ENCODE data around the gene AOPEP. TPM values are rescaled to one million over a fixed set of nuclear protein-coding genes. Genes with fewer than 3 reads are reported as not detected.

AOPEP gene
- total and polyA plus RNA-seq, 2 of the 13 experiments (the other 11 are each of a cell fraction or from before 2014, with no cell fraction given): 22.2 to 41.6 TPM

DNA sequence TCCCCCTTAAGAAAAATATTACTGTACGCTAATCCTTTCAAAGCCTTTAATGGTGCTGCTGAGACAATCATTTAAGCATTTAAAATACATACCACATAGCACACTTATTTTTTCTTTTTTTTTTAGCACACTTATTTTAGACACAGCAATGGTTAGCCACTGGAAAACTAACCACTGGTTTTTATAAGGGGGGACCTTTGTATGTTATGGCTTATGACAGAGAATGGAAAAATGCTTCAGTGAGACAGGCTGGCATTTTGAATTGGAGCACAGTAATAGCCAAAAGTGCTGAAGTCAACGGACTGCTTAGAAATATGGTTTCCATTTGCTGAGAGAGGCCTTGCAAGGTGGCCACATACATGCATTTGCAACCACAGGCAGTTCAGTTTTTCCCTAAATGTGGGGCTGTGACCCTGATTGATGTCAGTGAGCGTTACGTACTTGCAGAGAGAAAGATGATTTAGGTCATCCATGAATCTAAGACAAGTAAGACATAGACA, 28.5 kb downstream of the AOPEP start (continued):
- TF ChIP-seq CBX2 (IDR thresholded peaks at IDR 0.05; ENCODE audit: low read depth, low read length) (no peak), CBX2 (CRISPR knock-in tag; IDR thresholded peaks at IDR 0.05; ENCODE audit: low read depth) (no peak), ZNF878 (CRISPR knock-in tag; IDR thresholded peaks at IDR 0.05) (no peak), FOXO1 (CRISPR knock-in tag; IDR thresholded peaks at IDR 0.05) (no peak), PRPF4 (IDR thresholded peaks at IDR 0.05; ENCODE audit: low read depth, low read length, poor library complexity, severe bottlenecking) (no peak), ZNF282 (IDR thresholded peaks at IDR 0.05; ENCODE audit: partially characterized antibody) (no peak), FOXM1 (CRISPR knock-in tag; IDR thresholded peaks at IDR 0.05) (no peak)
- TF ChIP-seq, protein P1, sequence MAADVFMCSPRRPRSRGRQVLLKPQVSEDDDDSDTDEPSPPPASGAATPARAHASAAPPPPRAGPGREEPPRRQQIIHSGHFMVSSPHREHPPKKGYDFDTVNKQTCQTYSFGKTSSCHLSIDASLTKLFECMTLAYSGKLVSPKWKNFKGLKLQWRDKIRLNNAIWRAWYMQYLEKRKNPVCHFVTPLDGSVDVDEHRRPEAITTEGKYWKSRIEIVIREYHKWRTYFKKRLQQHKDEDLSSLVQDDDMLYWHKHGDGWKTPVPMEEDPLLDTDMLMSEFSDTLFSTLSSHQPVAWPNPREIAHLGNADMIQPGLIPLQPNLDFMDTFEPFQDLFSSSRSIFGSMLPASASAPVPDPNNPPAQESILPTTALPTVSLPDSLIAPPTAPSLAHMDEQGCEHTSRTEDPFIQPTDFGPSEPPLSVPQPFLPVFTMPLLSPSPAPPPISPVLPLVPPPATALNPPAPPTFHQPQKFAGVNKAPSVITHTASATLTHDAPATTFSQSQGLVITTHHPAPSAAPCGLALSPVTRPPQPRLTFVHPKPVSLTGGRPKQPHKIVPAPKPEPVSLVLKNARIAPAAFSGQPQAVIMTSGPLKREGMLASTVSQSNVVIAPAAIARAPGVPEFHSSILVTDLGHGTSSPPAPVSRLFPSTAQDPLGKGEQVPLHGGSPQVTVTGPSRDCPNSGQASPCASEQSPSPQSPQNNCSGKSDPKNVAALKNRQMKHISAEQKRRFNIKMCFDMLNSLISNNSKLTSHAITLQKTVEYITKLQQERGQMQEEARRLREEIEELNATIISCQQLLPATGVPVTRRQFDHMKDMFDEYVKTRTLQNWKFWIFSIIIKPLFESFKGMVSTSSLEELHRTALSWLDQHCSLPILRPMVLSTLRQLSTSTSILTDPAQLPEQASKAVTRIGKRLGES (CRISPR knock-in tag; IDR thresholded peaks at IDR 0.05; ENCODE audit: borderline replicate concordance): no peak
- TF ChIP-seq, protein P2, sequence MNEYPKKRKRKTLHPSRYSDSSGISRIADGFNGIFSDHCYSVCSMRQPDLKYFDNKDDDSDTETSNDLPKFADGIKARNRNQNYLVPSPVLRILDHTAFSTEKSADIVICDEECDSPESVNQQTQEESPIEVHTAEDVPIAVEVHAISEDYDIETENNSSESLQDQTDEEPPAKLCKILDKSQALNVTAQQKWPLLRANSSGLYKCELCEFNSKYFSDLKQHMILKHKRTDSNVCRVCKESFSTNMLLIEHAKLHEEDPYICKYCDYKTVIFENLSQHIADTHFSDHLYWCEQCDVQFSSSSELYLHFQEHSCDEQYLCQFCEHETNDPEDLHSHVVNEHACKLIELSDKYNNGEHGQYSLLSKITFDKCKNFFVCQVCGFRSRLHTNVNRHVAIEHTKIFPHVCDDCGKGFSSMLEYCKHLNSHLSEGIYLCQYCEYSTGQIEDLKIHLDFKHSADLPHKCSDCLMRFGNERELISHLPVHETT (CRISPR knock-in tag; conservative IDR thresholded peaks at IDR 0.05): no peak

DNA sequence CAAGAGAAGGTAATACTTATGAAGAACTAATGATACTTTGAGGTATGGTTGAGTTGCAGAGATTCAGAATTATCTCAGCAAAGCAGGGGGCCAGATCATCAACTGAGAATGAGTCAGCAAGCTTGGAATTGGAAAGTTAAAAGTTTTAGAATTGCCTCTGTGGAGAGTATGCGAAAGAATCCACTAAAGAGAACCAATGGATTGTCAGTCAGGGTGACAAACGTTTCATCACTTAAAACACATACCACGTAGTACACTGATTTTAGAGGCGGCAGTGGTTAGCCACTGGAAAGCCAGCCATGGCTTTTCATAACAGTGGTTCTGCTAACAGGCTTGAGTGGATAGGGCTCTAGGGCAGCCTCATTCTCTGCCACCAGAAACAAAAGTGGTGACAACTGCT, 30.7 kb downstream of the AOPEP start:
- Histone ChIP-seq H3K4me2 (ENCODE audit: low read depth, low read length) (no peak overlapping the region), H3K4me3 (replicated peaks in 1 of 3; ENCODE audit: insufficient read depth in 1 of 3, low read depth in 2 of 3, low read length in 3 of 3) (no peak overlapping the region), H3K36me3 (replicated peaks in 1 of 2; ENCODE audit: control insufficient read depth in 1 of 2, insufficient read depth in 2 of 2, low read length in 2 of 2) (peaks cover 6 to 19% of the 10 kb centered on the region in 2 experiments; a peak in 4 of 5 replicates), H4K20me1 (ENCODE audit: insufficient read depth, low read length) (no peaks in the 10 kb centered on the region), H3K4me1 (ENCODE audit: insufficient read depth, low read length) (no peaks in the 10 kb centered on the region), H3K79me2 (ENCODE audit: insufficient read depth, low read length) (peaks cover 2% of the 10 kb centered on the region), H3K9me3 (ENCODE audit: low read length) (no peaks in the 10 kb centered on the region), H3K27ac (ENCODE audit: extremely low read length, insufficient read depth, low read length) (no peak overlapping the region), H2AFZ (ENCODE audit: low read length) (no peak overlapping the region), H3K27me3 (ENCODE audit: control insufficient read depth in 1 of 2, insufficient read depth in 2 of 2, low read length in 2 of 2) (no peaks in the 10 kb centered on the region), H3K9ac (ENCODE audit: insufficient read depth, low read depth, low read length) (no peak overlapping the region)
- DNase-seq (ENCODE audit: low spot score) (no peak), FAIRE-seq (no peak), ATAC-seq (no peak)
- intact Hi-C loops (cut with micrococcal nuclease; ENCODE audit: unreplicated experiment): no loop called here
- in situ Hi-C loops (cut with HindIII; ENCODE audit: extremely low pct_ligation_motif_present, low pct_unique_long_range_greater_than_20kb): no loop called here
- ChIA-PET POLR2A (no interaction called here), CTCF (ENCODE audit: low intra/inter-chr PET ratio, low total read pairs) (no interaction called here)
- 98% methylated on average over 4 of the region's 4 CpGs for WGBS (ENCODE audit: low lambda C conversion rate)
- no TSS peak for BruUV-seq (replicated peaks)
- TF ChIP-seq ZBTB38 (CRISPR knock-in tag; IDR thresholded peaks at IDR 0.05) (no peak), SALL2 (CRISPR knock-in tag; IDR thresholded peaks at IDR 0.05) (no peak), ZNF263 (CRISPR knock-in tag; IDR thresholded peaks at IDR 0.05) (no peak), ZNF350 (CRISPR knock-in tag; IDR thresholded peaks at IDR 0.05; ENCODE audit: borderline replicate concordance, low read depth) (no peak)
- TF ChIP-seq, protein P3, sequence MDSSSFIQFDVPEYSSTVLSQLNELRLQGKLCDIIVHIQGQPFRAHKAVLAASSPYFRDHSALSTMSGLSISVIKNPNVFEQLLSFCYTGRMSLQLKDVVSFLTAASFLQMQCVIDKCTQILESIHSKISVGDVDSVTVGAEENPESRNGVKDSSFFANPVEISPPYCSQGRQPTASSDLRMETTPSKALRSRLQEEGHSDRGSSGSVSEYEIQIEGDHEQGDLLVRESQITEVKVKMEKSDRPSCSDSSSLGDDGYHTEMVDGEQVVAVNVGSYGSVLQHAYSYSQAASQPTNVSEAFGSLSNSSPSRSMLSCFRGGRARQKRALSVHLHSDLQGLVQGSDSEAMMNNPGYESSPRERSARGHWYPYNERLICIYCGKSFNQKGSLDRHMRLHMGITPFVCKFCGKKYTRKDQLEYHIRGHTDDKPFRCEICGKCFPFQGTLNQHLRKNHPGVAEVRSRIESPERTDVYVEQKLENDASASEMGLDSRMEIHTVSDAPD (CRISPR knock-in tag; IDR thresholded peaks at IDR 0.05): no peak
- TF ChIP-seq, protein P4, sequence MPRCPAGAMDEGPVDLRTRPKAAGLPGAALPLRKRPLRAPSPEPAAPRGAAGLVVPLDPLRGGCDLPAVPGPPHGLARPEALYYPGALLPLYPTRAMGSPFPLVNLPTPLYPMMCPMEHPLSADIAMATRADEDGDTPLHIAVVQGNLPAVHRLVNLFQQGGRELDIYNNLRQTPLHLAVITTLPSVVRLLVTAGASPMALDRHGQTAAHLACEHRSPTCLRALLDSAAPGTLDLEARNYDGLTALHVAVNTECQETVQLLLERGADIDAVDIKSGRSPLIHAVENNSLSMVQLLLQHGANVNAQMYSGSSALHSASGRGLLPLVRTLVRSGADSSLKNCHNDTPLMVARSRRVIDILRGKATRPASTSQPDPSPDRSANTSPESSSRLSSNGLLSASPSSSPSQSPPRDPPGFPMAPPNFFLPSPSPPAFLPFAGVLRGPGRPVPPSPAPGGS (CRISPR knock-in tag; IDR thresholded peaks at IDR 0.05): no peak
- TF ChIP-seq, protein P5, sequence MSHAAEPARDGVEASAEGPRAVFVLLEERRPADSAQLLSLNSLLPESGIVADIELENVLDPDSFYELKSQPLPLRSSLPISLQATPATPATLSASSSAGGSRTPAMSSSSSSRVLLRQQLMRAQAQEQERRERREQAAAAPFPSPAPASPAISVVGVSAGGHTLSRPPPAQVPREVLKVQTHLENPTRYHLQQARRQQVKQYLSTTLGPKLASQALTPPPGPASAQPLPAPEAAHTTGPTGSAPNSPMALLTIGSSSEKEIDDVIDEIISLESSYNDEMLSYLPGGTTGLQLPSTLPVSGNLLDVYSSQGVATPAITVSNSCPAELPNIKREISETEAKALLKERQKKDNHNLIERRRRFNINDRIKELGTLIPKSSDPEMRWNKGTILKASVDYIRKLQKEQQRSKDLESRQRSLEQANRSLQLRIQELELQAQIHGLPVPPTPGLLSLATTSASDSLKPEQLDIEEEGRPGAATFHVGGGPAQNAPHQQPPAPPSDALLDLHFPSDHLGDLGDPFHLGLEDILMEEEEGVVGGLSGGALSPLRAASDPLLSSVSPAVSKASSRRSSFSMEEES (CRISPR knock-in tag; IDR thresholded peaks at IDR 0.05): no peak
